Measurements from ENCODE around the gene EPC1. TPM values are rescaled to one million over a fixed set of nuclear protein-coding genes. Genes with fewer than 3 reads are reported as not detected.
A peak's percentile ranks its signal among the peaks of the same experiment; 100 is the strongest.

EPC1 gene
- total RNA-seq, 6 experiments from 2014 or later, result 10.5 to 14.6 (median 12.4) TPM

DNA sequence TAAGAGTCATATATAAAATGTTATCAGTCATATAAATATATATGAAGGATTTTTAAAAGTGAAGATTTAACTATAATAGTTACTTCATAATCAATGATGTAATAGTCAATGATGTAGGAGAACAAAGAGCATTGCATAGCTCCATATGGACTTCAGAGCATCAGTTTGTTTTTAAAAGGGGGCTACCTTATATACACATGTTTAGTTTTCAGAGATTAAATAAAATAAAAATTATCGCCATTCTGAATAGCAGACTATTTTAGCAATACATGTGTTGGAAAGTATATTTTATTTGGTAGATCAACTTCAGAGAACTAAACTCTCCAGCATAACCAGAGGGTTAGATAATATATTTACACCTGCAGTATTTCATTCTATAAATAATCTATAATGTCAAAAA lies 29.1 kb upstream of the EPC1 start:
- Histone ChIP-seq H3K4me3 (peak overlapping the region in 2 of 3 donors; percentile 63 to 67), H3K9me3 (no peaks in the 10 kb centered on the region), H3K27me3 (no peaks in the 10 kb centered on the region), H3K36me3 (no peaks in the 10 kb centered on the region), H3K27ac (no peak overlapping the region), H3K4me1 (peaks cover 0 to 16% (median 6%) of the 10 kb centered on the region in 4 donors)
- 50% methylated on average over 1 of the region's 1 CpG for WGBS (ENCODE audit: insufficient coverage, low coverage, low lambda C conversion rate, missing lambda C conversion rate)
- ATAC-seq, result no peak
- TF ChIP-seq, protein P1, sequence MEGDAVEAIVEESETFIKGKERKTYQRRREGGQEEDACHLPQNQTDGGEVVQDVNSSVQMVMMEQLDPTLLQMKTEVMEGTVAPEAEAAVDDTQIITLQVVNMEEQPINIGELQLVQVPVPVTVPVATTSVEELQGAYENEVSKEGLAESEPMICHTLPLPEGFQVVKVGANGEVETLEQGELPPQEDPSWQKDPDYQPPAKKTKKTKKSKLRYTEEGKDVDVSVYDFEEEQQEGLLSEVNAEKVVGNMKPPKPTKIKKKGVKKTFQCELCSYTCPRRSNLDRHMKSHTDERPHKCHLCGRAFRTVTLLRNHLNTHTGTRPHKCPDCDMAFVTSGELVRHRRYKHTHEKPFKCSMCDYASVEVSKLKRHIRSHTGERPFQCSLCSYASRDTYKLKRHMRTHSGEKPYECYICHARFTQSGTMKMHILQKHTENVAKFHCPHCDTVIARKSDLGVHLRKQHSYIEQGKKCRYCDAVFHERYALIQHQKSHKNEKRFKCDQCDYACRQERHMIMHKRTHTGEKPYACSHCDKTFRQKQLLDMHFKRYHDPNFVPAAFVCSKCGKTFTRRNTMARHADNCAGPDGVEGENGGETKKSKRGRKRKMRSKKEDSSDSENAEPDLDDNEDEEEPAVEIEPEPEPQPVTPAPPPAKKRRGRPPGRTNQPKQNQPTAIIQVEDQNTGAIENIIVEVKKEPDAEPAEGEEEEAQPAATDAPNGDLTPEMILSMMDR (IDR thresholded peaks at IDR 0.05), result no peak
- no peak for TF ChIP-seq POLR2A (IDR thresholded peaks at IDR 0.05)
- intact Hi-C loops (cut with DNase I), result no loop called here
- DNase-seq, result no peak

DNA sequence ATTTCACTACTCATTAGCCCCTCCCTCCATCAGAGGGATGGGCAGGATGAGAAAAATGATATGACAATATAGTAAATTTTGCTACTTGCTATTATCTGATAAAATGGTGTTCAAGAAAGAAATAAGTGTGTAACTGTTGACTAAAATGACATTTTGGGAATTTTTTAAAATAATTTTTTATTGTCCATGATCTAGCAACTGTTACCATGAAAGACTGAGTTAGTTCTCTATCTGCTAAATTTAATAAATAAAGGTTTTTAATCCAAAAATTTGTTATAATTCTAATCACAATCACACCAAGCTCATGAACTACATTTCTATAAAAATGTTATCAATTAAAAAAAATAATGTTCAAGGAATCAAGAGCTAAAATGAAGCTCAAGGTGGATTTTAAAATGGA lies 28.7 kb upstream of the EPC1 start:
- ATAC-seq (no peak), DNase-seq (no peak)
- peaks cover 0 to 16% (median 6%) of the 10 kb centered on the region in 4 donors for H3K4me1 ChIP-seq
- no peaks in the 10 kb centered on the region for H3K9me3 ChIP-seq
- intact Hi-C loops (cut with DNase I), result no loop called here
- H3K27me3 ChIP-seq, result no peaks in the 10 kb centered on the region
- no peak overlapping the region for H3K27ac ChIP-seq
- no peak for TF ChIP-seq POLR2A (IDR thresholded peaks at IDR 0.05)
- TF ChIP-seq, protein P1 (IDR thresholded peaks at IDR 0.05), result no peak
- no peak overlapping the region for H3K4me3 ChIP-seq
- no peaks in the 10 kb centered on the region for H3K36me3 ChIP-seq

DNA sequence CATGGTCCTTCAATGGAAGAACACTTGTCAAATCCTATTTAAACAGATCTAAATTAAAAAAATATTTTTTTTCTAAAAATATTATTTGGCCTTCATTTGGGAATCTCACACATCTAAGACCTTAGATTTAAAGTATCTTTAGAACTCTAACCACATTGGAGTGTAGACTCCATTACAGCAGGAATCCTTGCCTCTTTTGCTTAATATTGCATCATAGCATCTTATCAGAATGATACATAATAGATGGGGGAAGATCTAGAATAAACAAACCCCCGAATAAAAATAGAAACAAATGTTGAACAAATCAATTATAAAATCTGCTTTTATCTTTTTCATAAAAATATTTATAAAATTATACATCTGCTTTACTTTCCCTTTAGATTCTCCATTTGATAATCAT lies 27.6 kb upstream of the EPC1 start:
- 15% methylated on average over 1 of the region's 1 CpG for WGBS (ENCODE audit: insufficient coverage, low coverage, low lambda C conversion rate, missing lambda C conversion rate)
- no peaks in the 10 kb centered on the region for H3K9me3 ChIP-seq
- H3K27ac ChIP-seq, result no peak overlapping the region
- no peak for TF ChIP-seq POLR2A (IDR thresholded peaks at IDR 0.05)
- TF ChIP-seq, protein P1 (IDR thresholded peaks at IDR 0.05), result no peak
- no peak for ATAC-seq
- intact Hi-C loops (cut with DNase I), result no loop called here
- H3K4me1 ChIP-seq, result peaks cover 0 to 16% (median 6%) of the 10 kb centered on the region in 4 donors
- no peaks in the 10 kb centered on the region for H3K27me3 ChIP-seq
- H3K36me3 ChIP-seq, result no peaks in the 10 kb centered on the region
- no peak for DNase-seq
- no peak overlapping the region for H3K4me3 ChIP-seq

DNA sequence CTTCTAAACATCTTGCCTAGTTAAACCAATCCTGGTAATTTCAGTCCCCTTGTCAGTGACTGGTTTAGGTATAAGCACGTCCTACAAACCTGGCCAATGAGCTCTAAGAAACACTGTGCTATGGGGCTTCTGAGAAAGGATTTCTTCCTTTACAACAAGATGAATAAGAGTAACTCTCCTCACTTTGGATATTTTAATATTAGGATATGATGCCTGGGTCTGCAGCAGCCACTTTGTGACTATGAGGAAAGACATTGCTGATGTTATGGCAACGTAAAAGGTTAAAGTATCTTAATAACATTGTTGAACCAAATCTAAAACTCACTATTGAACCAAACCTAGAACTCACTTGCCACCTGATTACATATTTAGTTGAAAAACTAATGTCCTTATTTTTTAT lies 26.5 kb upstream of the EPC1 start:
- Histone ChIP-seq H3K9me3 (no peaks in the 10 kb centered on the region), H3K27me3 (no peaks in the 10 kb centered on the region), H3K27ac (no peak overlapping the region), H3K36me3 (no peaks in the 10 kb centered on the region), H3K4me3 (no peak overlapping the region), H3K4me1 (peaks cover 0 to 16% (median 6%) of the 10 kb centered on the region in 4 donors)
- TF ChIP-seq, protein P1 (IDR thresholded peaks at IDR 0.05), result no peak
- TF ChIP-seq POLR2A (IDR thresholded peaks at IDR 0.05), result no peak
- intact Hi-C loops (cut with DNase I), result no loop called here
- ATAC-seq (no peak), DNase-seq (no peak)
- 95% methylated on average over 2 of the region's 2 CpGs for WGBS (ENCODE audit: insufficient coverage, low coverage, low lambda C conversion rate, missing lambda C conversion rate)

DNA sequence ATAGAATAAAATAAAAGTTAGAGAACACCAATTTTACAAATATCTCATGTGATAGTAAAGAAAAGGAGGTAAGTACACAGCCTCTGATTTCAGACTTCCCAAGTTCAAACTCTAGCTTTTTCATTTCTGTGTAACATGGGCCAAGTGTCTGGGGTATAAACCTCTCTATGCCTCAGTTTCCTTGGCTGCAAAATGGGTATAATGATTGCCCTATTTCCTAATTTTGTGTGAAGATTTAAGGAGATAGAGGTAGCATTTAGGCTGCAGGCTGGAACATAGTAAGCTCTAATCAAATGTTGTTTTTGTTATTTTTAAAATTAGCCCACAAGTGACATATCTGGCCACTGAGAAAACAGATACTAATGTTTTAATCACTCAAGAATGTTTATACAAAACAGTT lies 26.1 kb upstream of the EPC1 start:
- Histone ChIP-seq H3K27ac (no peak overlapping the region), H3K4me3 (no peak overlapping the region), H3K27me3 (no peaks in the 10 kb centered on the region), H3K4me1 (peaks cover 0 to 16% (median 6%) of the 10 kb centered on the region in 4 donors), H3K9me3 (no peaks in the 10 kb centered on the region), H3K36me3 (no peaks in the 10 kb centered on the region)
- intact Hi-C loops (cut with DNase I), result no loop called here
- ATAC-seq (no peak), DNase-seq (no peak)
- TF ChIP-seq, protein P1 (IDR thresholded peaks at IDR 0.05), result no peak
- no peak for TF ChIP-seq POLR2A (IDR thresholded peaks at IDR 0.05)

Measured in right lobe of liver (tissue), 6 donors.